Brain microvascular endothelial cell (primary cell): Measurements from ENCODE around the gene ZDHHC11B.
"Not testable (repeated sequence)": the region's sequence is repeated elsewhere in the genome, so short reads cannot be mapped to it uniquely, and the experiment has no call there.

Source experiments
- DNase-seq: peaks from one replicate; pipeline ENCODE4 v3.0.0-alpha.2; 2020
- H3K27ac ChIP-seq: fragments of 250-450 bp; sonication (Bioruptor Pico); 2 replicates; pipeline ENCODE4 v1.5.1; 2020; ENCODE audit warnings: mild to moderate bottlenecking, moderate library complexity
- H3K27me3 ChIP-seq: fragments of 250-450 bp; sonication (Bioruptor Pico); replicated peaks from 2 replicates; pipeline ENCODE4 v1.5.1; 2020; ENCODE audit warnings: mild to moderate bottlenecking
- H3K36me3 ChIP-seq: fragments of 250-450 bp; sonication (Bioruptor Pico); replicated peaks from 2 replicates; pipeline ENCODE4 v1.5.1; 2020; ENCODE audit warnings: mild to moderate bottlenecking
- H3K4me3 ChIP-seq: 2 replicates; pipeline ENCODE4 v1.5.1; 2011; ENCODE audit warnings: low read depth, mild to moderate bottlenecking, control low read depth, low read length, moderate library complexity
- in situ Hi-C: cut with HindIII; loops from 2 replicates; pipeline ENCODE4 v1.10.0; 2017; ENCODE audit warnings: low sequenced_read_pairs, low pct_ligation_motif_present
- TF ChIP-seq, protein P1 (sequence below): IDR thresholded peaks from 2 replicates; pipeline ENCODE4 v1.5.1; 2011; ENCODE audit warnings: low read depth, mild to moderate bottlenecking, moderate library complexity, low read length, control low read depth, inconsistent platforms; ENCODE audit errors: missing control alignments

ZDHHC11B gene

DNA sequence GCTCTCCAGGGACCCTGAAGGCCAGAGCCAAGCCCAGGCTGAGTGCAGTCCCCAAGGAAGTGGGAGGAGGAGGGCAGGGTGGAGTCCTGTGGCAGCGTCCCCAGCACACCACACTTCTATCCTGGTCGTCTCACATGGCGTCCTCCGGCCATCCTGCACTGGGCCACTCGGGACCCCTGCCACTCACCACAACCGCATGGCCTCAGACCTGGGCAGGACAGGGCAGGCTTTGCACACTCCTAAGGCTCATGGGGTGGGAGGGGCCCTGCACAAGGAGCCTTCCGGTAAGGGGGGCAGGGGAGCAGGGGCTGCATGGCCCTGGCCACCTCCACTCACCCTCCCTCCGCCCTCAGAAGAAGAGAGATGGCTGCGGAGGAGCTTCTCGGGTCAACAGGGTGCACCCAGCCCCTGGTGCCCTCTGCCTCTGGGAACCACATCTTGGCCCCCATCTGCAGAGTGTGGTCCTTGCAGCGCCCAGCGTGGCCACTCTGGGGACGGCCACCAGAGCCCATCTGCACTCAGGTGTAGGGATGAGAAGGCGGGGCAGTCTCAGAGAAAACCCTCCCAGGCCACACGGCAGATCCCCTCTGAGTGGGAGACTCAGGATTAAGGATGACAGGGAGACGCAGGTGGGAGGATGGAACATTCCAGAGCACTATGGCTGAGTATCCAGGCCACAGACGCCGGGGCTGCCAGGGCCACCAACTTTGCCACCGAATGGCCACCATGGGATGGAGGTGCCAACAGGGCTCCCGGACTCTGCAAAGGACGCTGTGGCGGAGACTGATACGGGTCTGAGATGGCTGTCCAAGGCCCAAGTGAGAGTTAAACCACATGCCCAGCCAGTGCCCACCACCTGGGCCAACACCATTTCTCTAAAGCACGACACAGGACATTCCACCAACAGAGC, 99.0 kb downstream of the ZDHHC11B start:
- Histone ChIP-seq H3K4me3 (no peak overlapping the region), H3K36me3 (no peaks in the 10 kb centered on the region), H3K27ac (no peak overlapping the region), H3K27me3 (no peaks in the 10 kb centered on the region)
- DNase-seq, result no peak
- in situ Hi-C loops, result no loop called here
- TF ChIP-seq, protein P1, sequence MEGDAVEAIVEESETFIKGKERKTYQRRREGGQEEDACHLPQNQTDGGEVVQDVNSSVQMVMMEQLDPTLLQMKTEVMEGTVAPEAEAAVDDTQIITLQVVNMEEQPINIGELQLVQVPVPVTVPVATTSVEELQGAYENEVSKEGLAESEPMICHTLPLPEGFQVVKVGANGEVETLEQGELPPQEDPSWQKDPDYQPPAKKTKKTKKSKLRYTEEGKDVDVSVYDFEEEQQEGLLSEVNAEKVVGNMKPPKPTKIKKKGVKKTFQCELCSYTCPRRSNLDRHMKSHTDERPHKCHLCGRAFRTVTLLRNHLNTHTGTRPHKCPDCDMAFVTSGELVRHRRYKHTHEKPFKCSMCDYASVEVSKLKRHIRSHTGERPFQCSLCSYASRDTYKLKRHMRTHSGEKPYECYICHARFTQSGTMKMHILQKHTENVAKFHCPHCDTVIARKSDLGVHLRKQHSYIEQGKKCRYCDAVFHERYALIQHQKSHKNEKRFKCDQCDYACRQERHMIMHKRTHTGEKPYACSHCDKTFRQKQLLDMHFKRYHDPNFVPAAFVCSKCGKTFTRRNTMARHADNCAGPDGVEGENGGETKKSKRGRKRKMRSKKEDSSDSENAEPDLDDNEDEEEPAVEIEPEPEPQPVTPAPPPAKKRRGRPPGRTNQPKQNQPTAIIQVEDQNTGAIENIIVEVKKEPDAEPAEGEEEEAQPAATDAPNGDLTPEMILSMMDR, result no peak

DNA sequence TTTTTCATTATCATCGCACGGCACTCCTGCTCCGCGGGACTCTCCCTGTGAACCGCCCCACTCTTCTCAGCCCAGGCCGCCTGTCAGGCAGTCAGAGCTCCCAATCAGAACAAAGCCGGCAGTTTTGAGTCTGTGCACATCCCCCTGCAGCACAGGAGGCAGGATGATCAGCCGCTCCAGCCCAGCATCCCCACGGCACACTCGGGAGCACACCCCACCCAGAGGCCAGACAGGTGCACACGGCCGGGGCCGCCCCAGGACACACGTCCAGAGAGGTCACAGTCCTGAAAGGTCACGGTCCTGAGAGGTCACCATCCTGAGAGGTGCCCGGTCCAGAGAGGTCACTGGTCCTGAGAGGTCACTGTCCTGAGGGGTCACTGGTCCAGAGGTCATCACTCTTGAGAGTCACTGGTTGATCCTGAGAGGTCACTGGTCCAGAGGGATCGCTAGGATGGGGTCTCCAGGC, 99.7 kb downstream of the ZDHHC11B start:
- Histone ChIP-seq H3K36me3 (no peaks in the 10 kb centered on the region), H3K4me3 (no peak overlapping the region), H3K27ac (no peak overlapping the region), H3K27me3 (no peaks in the 10 kb centered on the region)
- TF ChIP-seq, protein P1, result no peak
- in situ Hi-C loops, result no loop called here
- DNase-seq, result no peak

DNA sequence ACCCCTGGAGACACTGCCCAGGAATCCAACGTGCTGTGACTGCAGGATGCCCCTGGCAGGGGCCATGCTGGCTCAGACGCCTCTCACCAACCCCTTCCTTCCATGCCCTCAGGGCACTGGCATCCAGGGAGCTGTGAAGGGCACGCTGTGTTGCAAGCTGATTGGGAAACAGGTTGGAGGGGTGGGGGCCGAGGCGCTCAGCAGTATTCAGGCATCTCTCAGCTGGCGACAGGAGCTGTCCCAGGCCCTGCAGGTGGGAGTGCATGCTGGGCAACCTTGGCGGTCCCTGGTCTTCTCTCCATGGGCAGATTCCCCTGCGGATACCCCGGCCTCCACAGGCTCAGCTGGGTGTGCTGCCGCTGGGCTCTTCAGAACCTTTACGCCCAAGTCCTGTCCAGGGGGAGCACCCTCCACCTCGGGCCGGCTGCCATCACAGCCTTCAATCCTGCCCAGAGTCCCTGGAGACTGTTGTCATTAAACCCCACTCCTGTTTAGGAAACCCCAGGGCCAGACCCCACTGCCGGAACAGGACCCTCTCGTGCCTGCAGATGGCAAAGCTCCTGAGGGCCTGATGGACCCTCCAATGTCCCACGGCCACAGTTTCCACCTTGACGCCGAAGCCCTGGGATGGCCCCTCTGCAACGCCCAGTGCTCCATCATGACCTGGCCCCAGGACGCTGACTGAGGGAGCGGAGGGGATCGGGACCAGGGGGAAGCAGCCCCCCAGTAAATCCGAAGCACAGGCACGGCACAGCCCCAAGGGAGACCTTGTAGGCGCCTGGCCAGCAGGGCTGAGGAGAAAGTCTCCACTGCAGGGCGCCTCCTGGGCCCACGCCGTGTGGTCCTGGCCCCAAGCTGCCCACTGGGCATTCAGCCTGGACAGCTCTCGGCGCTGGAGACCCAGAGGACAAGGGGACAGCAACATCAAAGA, 100.7 kb downstream of the ZDHHC11B start:
- H3K4me3 ChIP-seq, result no peak overlapping the region
- H3K27me3 ChIP-seq, result no peaks in the 10 kb centered on the region
- no peak for DNase-seq
- TF ChIP-seq, protein P1, result no peak
- in situ Hi-C loops, result no loop called here
- H3K36me3 ChIP-seq, result no peaks in the 10 kb centered on the region
- no peak overlapping the region for H3K27ac ChIP-seq

DNA sequence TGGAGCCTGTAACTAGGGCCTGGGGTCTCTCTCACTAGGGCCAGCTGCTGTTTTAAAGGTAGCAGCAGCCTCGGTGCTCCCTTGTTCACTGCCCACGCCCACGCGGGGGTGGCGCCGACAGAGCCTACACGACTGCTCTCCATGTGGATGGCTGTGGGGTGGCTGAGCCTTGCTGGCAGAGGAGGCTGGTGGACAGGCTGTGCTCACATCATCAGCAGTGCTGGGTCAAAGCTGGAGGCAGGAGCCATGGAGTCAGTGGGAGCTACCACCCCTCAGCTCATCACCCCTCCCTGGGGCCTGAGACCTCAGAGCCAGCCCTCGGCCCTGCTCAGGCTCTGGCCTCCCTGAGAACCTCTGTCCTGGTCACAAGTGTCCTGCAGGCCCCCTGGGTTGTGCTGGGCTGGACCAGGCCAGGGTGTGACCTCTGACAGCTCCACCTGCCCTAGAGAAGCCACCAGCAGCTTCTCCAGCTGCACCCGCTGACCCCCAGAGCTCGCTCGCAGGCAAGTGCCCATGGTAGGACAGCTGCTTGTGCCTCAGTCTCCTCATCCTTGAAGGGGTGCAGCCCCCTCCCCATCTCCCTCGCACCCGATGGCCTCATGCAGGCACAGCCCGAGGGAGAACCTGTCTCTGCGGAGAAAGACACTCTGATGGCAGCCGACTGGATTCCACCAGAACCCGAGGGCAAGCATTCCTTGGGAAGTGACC, 101.7 kb downstream of the ZDHHC11B start:
- H3K36me3 ChIP-seq, DNase-seq, H3K4me3 ChIP-seq, in situ Hi-C loops, H3K27ac ChIP-seq, H3K27me3 ChIP-seq: not testable (repeated sequence)

DNA sequence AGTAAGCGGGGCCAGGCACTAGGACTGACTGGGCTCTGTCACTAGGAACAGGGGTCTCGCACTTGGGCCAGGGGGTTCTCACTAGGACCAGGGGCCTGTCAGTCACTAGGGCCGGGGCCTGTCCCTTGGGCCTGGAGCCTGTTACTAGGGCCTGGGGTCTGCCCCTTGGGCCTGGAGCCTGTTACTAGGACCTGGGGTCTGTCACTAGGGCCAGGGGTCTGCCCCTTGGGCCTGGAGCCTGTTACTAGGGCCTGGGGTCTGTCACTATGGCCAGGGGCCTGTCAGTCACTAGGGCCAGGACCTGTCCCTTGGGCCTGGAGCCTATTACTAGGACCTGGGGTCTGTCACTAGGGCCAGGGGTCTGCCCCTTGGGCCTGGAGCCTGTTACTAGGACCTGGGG, 102.3 kb downstream of the ZDHHC11B start:
- H3K27ac ChIP-seq, H3K27me3 ChIP-seq, DNase-seq, in situ Hi-C loops, H3K36me3 ChIP-seq, H3K4me3 ChIP-seq: not testable (repeated sequence)

DNA sequence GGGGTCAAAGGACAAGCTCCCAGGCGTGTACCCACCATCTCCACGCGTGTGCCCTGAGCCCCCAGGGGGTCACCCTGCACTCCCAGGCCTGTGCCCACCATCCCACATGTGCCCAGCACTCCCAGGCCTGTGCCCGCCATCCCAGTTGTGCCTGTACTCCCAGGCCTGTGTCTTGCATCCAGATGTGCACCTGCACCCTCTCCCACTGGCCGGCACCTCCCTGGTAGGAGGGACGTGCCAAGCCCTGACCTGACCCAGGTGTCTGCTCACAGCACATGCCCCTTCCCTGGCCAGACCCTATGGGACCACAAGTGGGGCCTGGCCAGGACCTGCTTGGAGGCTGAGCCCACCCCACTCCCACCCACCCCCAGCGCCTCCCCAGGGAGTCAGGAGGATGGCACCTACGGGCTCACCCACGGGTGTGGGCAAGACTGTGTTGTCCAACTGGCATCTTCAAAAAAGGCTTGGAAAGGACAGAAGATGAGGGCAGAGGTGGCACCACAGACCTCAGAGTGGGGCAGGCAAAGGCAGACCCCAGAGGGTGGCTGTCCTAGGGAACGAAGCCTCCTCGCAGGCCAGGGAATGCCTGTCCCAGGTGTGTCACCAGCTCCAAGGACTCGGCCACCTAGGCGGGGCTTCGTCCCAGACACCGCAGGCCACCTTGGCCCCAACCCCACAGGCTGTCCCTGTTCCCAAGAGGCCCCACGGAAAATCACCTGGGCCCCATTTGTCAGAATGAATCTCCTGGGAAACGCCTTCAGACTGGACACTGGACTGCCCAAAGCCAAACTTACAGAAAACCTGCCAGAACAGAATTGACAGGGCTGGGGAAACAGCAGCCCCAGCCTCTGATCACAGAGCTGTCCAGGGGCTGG, 103.0 kb downstream of the ZDHHC11B start:
- H3K36me3 ChIP-seq, in situ Hi-C loops, DNase-seq, H3K27ac ChIP-seq, H3K4me3 ChIP-seq, H3K27me3 ChIP-seq: not testable (repeated sequence)

DNA sequence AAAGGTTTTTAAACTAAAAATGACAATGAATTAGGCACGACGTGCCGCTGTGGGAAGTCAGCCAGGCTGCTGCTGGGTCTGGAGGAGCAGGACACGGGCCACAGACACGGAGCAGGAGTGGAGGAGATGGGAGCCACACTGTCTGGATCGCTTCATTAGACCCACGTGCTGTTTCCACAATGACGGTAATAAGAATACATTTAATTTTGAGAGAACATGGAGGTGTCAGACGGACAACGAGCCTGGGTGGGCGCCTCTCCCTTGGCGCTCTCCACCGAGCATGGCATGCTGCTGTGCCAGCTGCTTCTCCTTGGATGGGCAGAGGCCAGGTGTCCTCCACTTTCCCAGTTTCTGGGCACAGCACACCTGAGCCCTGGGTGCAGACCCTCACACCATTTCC, 103.7 kb downstream of the ZDHHC11B start:
- H3K36me3 ChIP-seq, DNase-seq, H3K27ac ChIP-seq, H3K27me3 ChIP-seq, H3K4me3 ChIP-seq, in situ Hi-C loops: not testable (repeated sequence)

DNA sequence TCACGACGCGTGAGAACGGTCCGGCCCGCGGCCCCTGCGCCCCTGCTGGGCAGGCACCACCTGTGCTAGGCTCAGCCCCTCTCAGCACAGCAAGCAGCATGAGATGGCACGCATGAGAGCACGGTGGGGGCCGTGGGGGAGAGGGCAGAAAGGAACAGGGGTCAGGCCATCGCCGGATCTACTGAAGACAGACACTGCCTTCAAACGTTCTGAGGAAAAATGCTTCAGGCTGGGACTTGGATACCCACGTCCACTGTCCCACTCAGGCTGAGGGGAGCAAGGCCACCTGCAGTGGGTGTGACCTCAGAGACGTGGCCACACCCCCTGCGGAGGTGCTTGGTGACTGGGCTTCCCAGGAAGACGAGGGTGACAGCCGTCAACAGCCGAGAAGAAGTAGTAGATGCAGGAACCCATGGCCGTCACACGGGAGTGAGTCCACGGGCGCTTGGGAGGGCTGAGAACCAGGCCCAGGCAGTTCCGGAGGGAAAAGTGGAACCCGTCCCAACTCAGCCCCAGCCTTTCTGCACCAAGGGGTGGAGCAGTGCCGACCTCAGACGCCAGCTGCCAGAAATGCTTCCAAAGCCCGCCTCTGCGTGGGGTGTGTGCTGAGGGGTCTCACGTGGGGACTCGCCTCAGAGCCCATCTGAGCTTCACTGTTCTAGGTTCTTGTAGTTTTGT, 104.3 kb downstream of the ZDHHC11B start:
- in situ Hi-C loops, DNase-seq, H3K27me3 ChIP-seq, H3K4me3 ChIP-seq, H3K36me3 ChIP-seq, H3K27ac ChIP-seq: not testable (repeated sequence)

DNA sequence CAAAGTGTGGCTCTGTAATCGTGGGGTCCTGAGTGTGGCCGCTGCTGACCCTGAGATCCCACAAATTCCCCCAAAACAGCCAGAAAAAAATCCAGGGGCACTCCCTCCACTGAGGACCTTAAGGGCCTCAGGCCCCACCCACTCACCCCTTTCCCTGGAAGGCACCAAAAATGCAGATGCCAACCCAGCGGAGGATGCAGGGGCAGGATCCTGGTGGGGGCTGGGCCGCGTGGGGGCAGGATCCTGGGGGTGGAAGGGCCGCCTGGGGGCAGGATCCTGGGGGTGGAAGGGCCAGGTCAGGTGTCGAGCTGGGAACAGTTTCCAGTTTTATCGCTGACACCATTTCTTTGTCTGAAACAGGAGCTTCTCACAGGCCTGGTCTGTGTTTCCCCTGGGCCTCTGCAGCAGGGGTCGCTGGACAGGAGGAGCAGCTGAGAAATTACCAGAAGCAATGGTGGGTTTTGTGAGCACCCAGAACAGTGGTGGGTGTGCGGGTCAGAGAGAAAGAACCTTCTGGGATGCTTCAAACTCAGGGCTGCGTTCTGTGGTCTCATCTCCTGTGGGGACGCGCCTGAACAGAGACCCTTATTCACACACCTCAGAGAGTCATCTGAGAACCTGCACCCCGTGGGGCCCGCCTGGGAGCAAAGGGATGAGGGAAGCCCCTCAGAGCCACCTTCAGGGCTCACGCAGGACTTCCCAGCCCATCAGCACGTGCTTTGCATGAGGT, 105.2 kb downstream of the ZDHHC11B start:
- H3K36me3 ChIP-seq, DNase-seq, in situ Hi-C loops, H3K4me3 ChIP-seq, H3K27me3 ChIP-seq, H3K27ac ChIP-seq: not testable (repeated sequence)
